Measurements from ENCODE around the gene FOXI3. TPM values are rescaled to one million over a fixed set of nuclear protein-coding genes. Genes with fewer than 3 reads are reported as not detected.
A peak's percentile ranks its signal among the peaks of the same experiment; 100 is the strongest.

The FOXI3 gene
- total RNA-seq, 1 donor from 2014 or later = not detected

GRCh38 chr2:88464153-88464552 lies 11.7 kb upstream of the FOXI3 start:
- Histone ChIP-seq H3K4me3 (ENCODE audit: low read depth, low read length) (no peak overlapping the region), H3K27me3 (ENCODE audit: control insufficient read depth, insufficient read depth, low read length) (no peaks in the 10 kb centered on the region), H3K36me3 (ENCODE audit: control insufficient read depth, insufficient read depth, low read length) (no peaks in the 10 kb centered on the region)
- TF ChIP-seq, protein P1, sequence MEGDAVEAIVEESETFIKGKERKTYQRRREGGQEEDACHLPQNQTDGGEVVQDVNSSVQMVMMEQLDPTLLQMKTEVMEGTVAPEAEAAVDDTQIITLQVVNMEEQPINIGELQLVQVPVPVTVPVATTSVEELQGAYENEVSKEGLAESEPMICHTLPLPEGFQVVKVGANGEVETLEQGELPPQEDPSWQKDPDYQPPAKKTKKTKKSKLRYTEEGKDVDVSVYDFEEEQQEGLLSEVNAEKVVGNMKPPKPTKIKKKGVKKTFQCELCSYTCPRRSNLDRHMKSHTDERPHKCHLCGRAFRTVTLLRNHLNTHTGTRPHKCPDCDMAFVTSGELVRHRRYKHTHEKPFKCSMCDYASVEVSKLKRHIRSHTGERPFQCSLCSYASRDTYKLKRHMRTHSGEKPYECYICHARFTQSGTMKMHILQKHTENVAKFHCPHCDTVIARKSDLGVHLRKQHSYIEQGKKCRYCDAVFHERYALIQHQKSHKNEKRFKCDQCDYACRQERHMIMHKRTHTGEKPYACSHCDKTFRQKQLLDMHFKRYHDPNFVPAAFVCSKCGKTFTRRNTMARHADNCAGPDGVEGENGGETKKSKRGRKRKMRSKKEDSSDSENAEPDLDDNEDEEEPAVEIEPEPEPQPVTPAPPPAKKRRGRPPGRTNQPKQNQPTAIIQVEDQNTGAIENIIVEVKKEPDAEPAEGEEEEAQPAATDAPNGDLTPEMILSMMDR (IDR thresholded peaks at IDR 0.05; ENCODE audit: insufficient read depth, low read length, severe bottlenecking) = no peak
- DNase-seq (ENCODE audit: low read depth) (no peak), FAIRE-seq (no peak)

GRCh38 chr2:88458633-88459032 lies 6.1 kb upstream of the FOXI3 start:
- Histone ChIP-seq H3K36me3 (ENCODE audit: control insufficient read depth, insufficient read depth, low read length) (no peaks in the 10 kb centered on the region), H3K27me3 (ENCODE audit: control insufficient read depth, insufficient read depth, low read length) (peaks cover under 1% of the 10 kb centered on the region), H3K4me3 (ENCODE audit: low read depth, low read length) (no peak overlapping the region)
- DNase-seq (ENCODE audit: low read depth) (no peak), FAIRE-seq (no peak)
- TF ChIP-seq, protein P1 (IDR thresholded peaks at IDR 0.05; ENCODE audit: insufficient read depth, low read length, severe bottlenecking) = no peak

GRCh38 chr2:88452980-88453582 lies 588 bp upstream of the FOXI3 start:
- DNase-seq (ENCODE audit: low read depth) (peak; percentile 17), FAIRE-seq (no peak)
- TF ChIP-seq, protein P1 (IDR thresholded peaks at IDR 0.05; ENCODE audit: insufficient read depth, low read length, severe bottlenecking) = no peak
- Histone ChIP-seq H3K36me3 (ENCODE audit: control insufficient read depth, insufficient read depth, low read length) (no peaks in the 10 kb centered on the region), H3K4me3 (ENCODE audit: low read depth, low read length) (no peak overlapping the region), H3K27me3 (ENCODE audit: control insufficient read depth, insufficient read depth, low read length) (peaks cover 20% of the 10 kb centered on the region)

DNA sequence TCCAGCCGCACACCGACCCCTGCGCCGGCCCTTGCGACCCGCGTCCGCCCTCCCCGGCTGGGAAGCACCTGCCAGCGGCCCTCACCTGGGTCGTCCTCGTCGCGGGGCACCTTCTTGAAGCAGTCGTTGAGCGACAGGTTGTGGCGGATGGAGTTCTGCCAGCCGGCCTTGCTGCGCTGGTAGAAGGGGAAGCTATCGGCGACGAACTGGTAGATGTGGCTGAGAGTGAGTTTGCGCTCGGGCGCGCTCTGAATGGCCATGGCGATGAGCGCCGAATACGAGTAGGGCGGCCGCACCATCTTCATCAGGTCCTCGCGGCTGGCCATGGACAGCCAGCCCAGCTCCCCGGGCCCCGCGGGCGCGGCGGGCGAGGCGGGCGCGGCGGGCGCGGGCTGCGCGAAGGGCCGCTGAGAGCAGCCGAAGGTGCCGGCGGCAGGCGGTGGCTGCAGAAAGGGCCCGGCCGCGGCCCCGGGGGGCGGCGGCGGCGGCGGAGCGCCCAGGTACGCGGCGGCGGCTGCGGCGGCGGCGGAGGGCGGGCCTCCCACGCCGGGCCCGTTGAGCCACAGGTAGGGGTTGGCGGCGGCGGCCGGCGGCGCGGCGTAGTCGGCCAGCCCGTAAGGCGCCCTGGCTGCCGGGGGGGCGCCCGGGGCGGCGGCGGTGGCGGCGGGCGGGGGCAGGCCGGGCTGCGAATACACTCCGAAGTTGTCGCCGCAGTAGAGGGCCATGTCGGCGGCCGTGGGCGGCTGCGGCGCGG lies 505 bp downstream of the FOXI3 start:
- DNase-seq (ENCODE audit: low read depth) (no peak), FAIRE-seq (no peak)
- Histone ChIP-seq H3K36me3 (ENCODE audit: control insufficient read depth, insufficient read depth, low read length) (no peaks in the 10 kb centered on the region), H3K4me3 (ENCODE audit: low read depth, low read length) (no peak overlapping the region), H3K27me3 (ENCODE audit: control insufficient read depth, insufficient read depth, low read length) (peaks cover 20% of the 10 kb centered on the region)
- TF ChIP-seq, protein P1 (IDR thresholded peaks at IDR 0.05; ENCODE audit: insufficient read depth, low read length, severe bottlenecking) = no peak

- TF ChIP-seq, protein P1 (IDR thresholded peaks at IDR 0.05; ENCODE audit: insufficient read depth, low read length, severe bottlenecking) = no peak
- FAIRE-seq = no peak
- H3K27me3 ChIP-seq (ENCODE audit: control insufficient read depth, insufficient read depth, low read length) = peaks cover 20% of the 10 kb centered on the region
Observed at GRCh38 chr2:88450925-88451810, 1.3 kb downstream of the FOXI3 start.

More at GRCh38 chr2:88450925-88451810, 1.3 kb downstream of the FOXI3 start:
- Histone ChIP-seq H3K36me3 (ENCODE audit: control insufficient read depth, insufficient read depth, low read length) (no peaks in the 10 kb centered on the region), H3K4me3 (ENCODE audit: low read depth, low read length) (no peak overlapping the region)
- no peak for DNase-seq (ENCODE audit: low read depth)

Data from bronchial epithelial cell (primary cell).